ENCODE data around the gene ZC3H10. TPM values are rescaled to one million over a fixed set of nuclear protein-coding genes. Genes with fewer than 3 reads are reported as not detected.
A peak's percentile ranks its signal among the peaks of the same experiment; 100 is the strongest.

The ZC3H10 gene
- total and polyA plus RNA-seq, 2 of the 13 experiments (the other 11 are each of a cell fraction or from before 2014, with no cell fraction given): 0.70 to 2.3 TPM

GRCh38 chr12:56129942-56130495 lies 12.0 kb downstream of the ZC3H10 start:
- Histone ChIP-seq H3K27me3 (ENCODE audit: control insufficient read depth in 1 of 2, insufficient read depth in 2 of 2, low read length in 2 of 2) (no peaks in the 10 kb centered on the region), H4K20me1 (ENCODE audit: insufficient read depth, low read length) (no peaks in the 10 kb centered on the region), H3K9ac (ENCODE audit: insufficient read depth, low read depth, low read length) (peak overlapping the region; percentile 80; the same call in 1 of the 2 replicates), H3K4me3 (replicated peaks in 1 of 3; ENCODE audit: insufficient read depth in 1 of 3, low read depth in 2 of 3, low read length in 3 of 3) (peak overlapping the region in 2 of 3 experiments; percentile 72 to 83; a peak in 1 of 6 replicates), H2AFZ (ENCODE audit: low read length) (no peak overlapping the region), H3K79me2 (ENCODE audit: insufficient read depth, low read length) (peaks cover 17% of the 10 kb centered on the region), H3K4me2 (ENCODE audit: low read depth, low read length) (peak overlapping the region; percentile 86), H3K27ac (ENCODE audit: extremely low read length, insufficient read depth, low read length) (no peak overlapping the region), H3K4me1 (ENCODE audit: insufficient read depth, low read length) (peaks cover 43% of the 10 kb centered on the region), H3K9me3 (ENCODE audit: low read length) (no peaks in the 10 kb centered on the region), H3K36me3 (replicated peaks in 1 of 2; ENCODE audit: control insufficient read depth in 1 of 2, insufficient read depth in 2 of 2, low read length in 2 of 2) (peaks cover 17 to 37% of the 10 kb centered on the region in 2 experiments)
- no peak for ATAC-seq
- no peak for TF ChIP-seq TSC22D2 (CRISPR knock-in tag; IDR thresholded peaks at IDR 0.05; ENCODE audit: borderline replicate concordance)
- TF ChIP-seq ZNF251 (CRISPR knock-in tag; IDR thresholded peaks at IDR 0.05): no peak
- no peak for TF ChIP-seq FOXK2 (IDR thresholded peaks at IDR 0.05)
- TF ChIP-seq NCOA5 (CRISPR knock-in tag; IDR thresholded peaks at IDR 0.05): no peak
- TF ChIP-seq ZSCAN9 (CRISPR knock-in tag; IDR thresholded peaks at IDR 0.05; ENCODE audit: borderline replicate concordance): no peak
- no peak for TF ChIP-seq FOXK1 (CRISPR knock-in tag; IDR thresholded peaks at IDR 0.05; ENCODE audit: borderline replicate concordance, low read depth)
- no peak for TF ChIP-seq ZFP41 (CRISPR knock-in tag; IDR thresholded peaks at IDR 0.05; ENCODE audit: borderline replicate concordance)
- no peak for TF ChIP-seq ZBTB14 (CRISPR knock-in tag; IDR thresholded peaks at IDR 0.05)
- no peak for TF ChIP-seq IRF2 (CRISPR knock-in tag; IDR thresholded peaks at IDR 0.05)
- TF ChIP-seq SNAI1 (CRISPR knock-in tag; IDR thresholded peaks at IDR 0.05; ENCODE audit: borderline replicate concordance): no peak
- TF ChIP-seq SP1 (IDR thresholded peaks at IDR 0.05): no peak
- TF ChIP-seq SP1 (CRISPR knock-in tag; IDR thresholded peaks at IDR 0.05): no peak
- TF ChIP-seq ZNF710 (CRISPR knock-in tag; IDR thresholded peaks at IDR 0.05; ENCODE audit: borderline replicate concordance): no peak
- no peak for TF ChIP-seq ZNF720 (CRISPR knock-in tag; IDR thresholded peaks at IDR 0.05)
- no peak for TF ChIP-seq ZNF652 (CRISPR knock-in tag; IDR thresholded peaks at IDR 0.05; ENCODE audit: borderline replicate concordance, low read depth)
- TF ChIP-seq, protein P1, sequence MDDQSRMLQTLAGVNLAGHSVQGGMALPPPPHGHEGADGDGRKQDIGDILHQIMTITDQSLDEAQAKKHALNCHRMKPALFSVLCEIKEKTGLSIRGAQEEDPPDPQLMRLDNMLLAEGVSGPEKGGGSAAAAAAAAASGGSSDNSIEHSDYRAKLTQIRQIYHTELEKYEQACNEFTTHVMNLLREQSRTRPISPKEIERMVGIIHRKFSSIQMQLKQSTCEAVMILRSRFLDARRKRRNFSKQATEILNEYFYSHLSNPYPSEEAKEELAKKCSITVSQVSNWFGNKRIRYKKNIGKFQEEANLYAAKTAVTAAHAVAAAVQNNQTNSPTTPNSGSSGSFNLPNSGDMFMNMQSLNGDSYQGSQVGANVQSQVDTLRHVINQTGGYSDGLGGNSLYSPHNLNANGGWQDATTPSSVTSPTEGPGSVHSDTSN (CRISPR knock-in tag; IDR thresholded peaks at IDR 0.05; ENCODE audit: borderline replicate concordance): no peak
- no peak for TF ChIP-seq ZNF572 (CRISPR knock-in tag; IDR thresholded peaks at IDR 0.05)
- in situ Hi-C loops (cut with HindIII; ENCODE audit: extremely low pct_ligation_motif_present, low pct_unique_long_range_greater_than_20kb) (loop anchor here (5.0 kb wide), 1 partner anchor 57 kb away; the partner anchor contains the start of gene SMARCC2), intact Hi-C loops (cut with micrococcal nuclease; ENCODE audit: unreplicated experiment) (no loop called here)
- FAIRE-seq: no peak
- DNase-seq (ENCODE audit: low spot score): no peak
- ChIA-PET POLR2A (no interaction called here), CTCF (ENCODE audit: low intra/inter-chr PET ratio, low total read pairs) (no interaction called here)
- WGBS (ENCODE audit: low lambda C conversion rate): 92% methylated on average over 22 of the region's 22 CpGs
- BruUV-seq (replicated peaks): no TSS peak

Data from HepG2 (cell line).